ENCODE results near the gene HPRT1. TPM values are rescaled to one million over a fixed set of nuclear protein-coding genes. Genes with fewer than 3 reads are reported as not detected.

The HPRT1 gene
- total RNA-seq, 1 experiment from 2014 or later, result 48.0 TPM

GRCh38 chrX:134484039-134484438 is 24.1 kb downstream of the HPRT1 start:
- no peak overlapping the region for H3K4me3 ChIP-seq (ENCODE audit: low read depth, low read length)
- intact Hi-C loops (cut with micrococcal nuclease; ENCODE audit: unreplicated experiment), result loop anchor here (5.0 kb wide), 1 partner anchor 278 kb away; no protein-coding TSS in a partner anchor
- DNase-seq, result peak in 1 of 2 experiments; percentile 29

GRCh38 chrX:134501941-134502340 is 42.0 kb downstream of the HPRT1 start:
- ChIA-PET CTCF (no interaction called here), POLR2A (no interaction called here)
- no peaks in the 10 kb centered on the region for H3K4me1 ChIP-seq
- H3K36me3 Mint-ChIP-seq (ENCODE audit: insufficient read depth, unreplicated experiment), result peaks cover 16% of the 10 kb centered on the region
- no peaks in the 10 kb centered on the region for H3K27me3 ChIP-seq (replicated peaks; ENCODE audit: control insufficient read depth, insufficient read depth, low read length)
- DNase-seq, result no peak
- no peaks in the 10 kb centered on the region for H3K9me3 Mint-ChIP-seq (ENCODE audit: unreplicated experiment)
- intact Hi-C loops (cut with micrococcal nuclease; ENCODE audit: unreplicated experiment), result no loop called here
- H3K9me3 ChIP-seq, result no peaks in the 10 kb centered on the region
- H3K4me1 Mint-ChIP-seq (ENCODE audit: low read depth, unreplicated experiment), result no peaks in the 10 kb centered on the region
- no peak overlapping the region for H3K4me3 ChIP-seq (ENCODE audit: low read depth, low read length)
- H3K27me3 Mint-ChIP-seq (ENCODE audit: insufficient read depth, unreplicated experiment), result no peaks in the 10 kb centered on the region
- TF ChIP-seq CTCF (IDR thresholded peaks at IDR 0.05; ENCODE audit: insufficient read depth in 1 of 2, low read depth in 1 of 2, low read length in 1 of 2, severe bottlenecking in 1 of 2, unreplicated experiment in 1 of 2), result no peak
- no peaks in the 10 kb centered on the region for H3K36me3 ChIP-seq (ENCODE audit: control insufficient read depth, insufficient read depth, low read length)
- no TSS peak for BruUV-seq (replicated peaks)
- H3K27ac Mint-ChIP-seq (ENCODE audit: unreplicated experiment), result no peak overlapping the region
- no peak overlapping the region for H3K4me3 Mint-ChIP-seq (ENCODE audit: unreplicated experiment)

More at GRCh38 chrX:134484039-134484438, 24.1 kb downstream of the HPRT1 start:
- CTCF ChIA-PET, result interaction anchor here (0.7 to 1.0 kb wide), 4 partner anchors 37 to 299 kb away, joined by 3 to 5 read pairs (median 4); no protein-coding TSS in a partner anchor
- no peak overlapping the region for H3K27ac Mint-ChIP-seq (ENCODE audit: unreplicated experiment)
- BruUV-seq (replicated peaks), result no TSS peak
- peaks cover 4% of the 10 kb centered on the region for H3K36me3 Mint-ChIP-seq (ENCODE audit: insufficient read depth, unreplicated experiment)
- no peak overlapping the region for H3K4me3 Mint-ChIP-seq (ENCODE audit: unreplicated experiment)
- H3K27me3 ChIP-seq (replicated peaks; ENCODE audit: control insufficient read depth, insufficient read depth, low read length), result no peaks in the 10 kb centered on the region
- no peaks in the 10 kb centered on the region for H3K36me3 ChIP-seq (ENCODE audit: control insufficient read depth, insufficient read depth, low read length)
- no peaks in the 10 kb centered on the region for H3K9me3 ChIP-seq
- H3K4me1 ChIP-seq, result no peaks in the 10 kb centered on the region
- no peaks in the 10 kb centered on the region for H3K4me1 Mint-ChIP-seq (ENCODE audit: low read depth, unreplicated experiment)
- TF ChIP-seq CTCF (IDR thresholded peaks at IDR 0.05; ENCODE audit: insufficient read depth in 1 of 2, low read depth in 1 of 2, low read length in 1 of 2, severe bottlenecking in 1 of 2, unreplicated experiment in 1 of 2), result peak in 1 of 2 experiments; percentile 24
- H3K27me3 Mint-ChIP-seq (ENCODE audit: insufficient read depth, unreplicated experiment), result no peaks in the 10 kb centered on the region
- H3K9me3 Mint-ChIP-seq (ENCODE audit: unreplicated experiment), result no peaks in the 10 kb centered on the region
- POLR2A ChIA-PET, result no interaction called here

GRCh38 chrX:134502686-134503085 is 42.7 kb downstream of the HPRT1 start:
- H3K27me3 ChIP-seq (replicated peaks; ENCODE audit: control insufficient read depth, insufficient read depth, low read length), result no peaks in the 10 kb centered on the region
- ChIA-PET CTCF (no interaction called here), POLR2A (no interaction called here)
- Mint-ChIP-seq H3K27me3 (ENCODE audit: insufficient read depth, unreplicated experiment) (no peaks in the 10 kb centered on the region), H3K4me1 (ENCODE audit: low read depth, unreplicated experiment) (no peaks in the 10 kb centered on the region), H3K36me3 (ENCODE audit: insufficient read depth, unreplicated experiment) (peaks cover 13% of the 10 kb centered on the region), H3K9me3 (ENCODE audit: unreplicated experiment) (no peaks in the 10 kb centered on the region), H3K4me3 (ENCODE audit: unreplicated experiment) (no peak overlapping the region), H3K27ac (ENCODE audit: unreplicated experiment) (no peak overlapping the region)
- no peak for TF ChIP-seq CTCF (IDR thresholded peaks at IDR 0.05; ENCODE audit: insufficient read depth in 1 of 2, low read depth in 1 of 2, low read length in 1 of 2, severe bottlenecking in 1 of 2, unreplicated experiment in 1 of 2)
- H3K9me3 ChIP-seq, result no peaks in the 10 kb centered on the region
- intact Hi-C loops (cut with micrococcal nuclease; ENCODE audit: unreplicated experiment), result no loop called here
- no TSS peak for BruUV-seq (replicated peaks)
- H3K36me3 ChIP-seq (ENCODE audit: control insufficient read depth, insufficient read depth, low read length), result no peaks in the 10 kb centered on the region
- no peaks in the 10 kb centered on the region for H3K4me1 ChIP-seq
- DNase-seq, result no peak
- no peak overlapping the region for H3K4me3 ChIP-seq (ENCODE audit: low read depth, low read length)
